Suprapubic skin (tissue), 3 donors: Measurements from ENCODE around the gene ZFHX2.

Experiments
- POLR2A ChIP-seq, 2 donors: fragments of 450-650 bp; IDR thresholded peaks; one replicate each; pipeline ENCODE4 v1.6.1; 2017; ENCODE audit warnings: antibody characterized with exemption in 2 of 2, mild to moderate bottlenecking in 2 of 2, moderate library complexity in 2 of 2
- TF ChIP-seq, protein P1 (sequence below), 2 donors: fragments of 200-600 bp in 1 of 2; fragments of 450-650 bp in 1 of 2; sonication (generic) in 1 of 2; IDR thresholded peaks; one replicate each; pipeline ENCODE4 v1.5.1; 2016 to 2019; ENCODE audit warnings: antibody characterized with exemption in 2 of 2, mild to moderate bottlenecking in 1 of 2, moderate library complexity in 1 of 2

DNA sequence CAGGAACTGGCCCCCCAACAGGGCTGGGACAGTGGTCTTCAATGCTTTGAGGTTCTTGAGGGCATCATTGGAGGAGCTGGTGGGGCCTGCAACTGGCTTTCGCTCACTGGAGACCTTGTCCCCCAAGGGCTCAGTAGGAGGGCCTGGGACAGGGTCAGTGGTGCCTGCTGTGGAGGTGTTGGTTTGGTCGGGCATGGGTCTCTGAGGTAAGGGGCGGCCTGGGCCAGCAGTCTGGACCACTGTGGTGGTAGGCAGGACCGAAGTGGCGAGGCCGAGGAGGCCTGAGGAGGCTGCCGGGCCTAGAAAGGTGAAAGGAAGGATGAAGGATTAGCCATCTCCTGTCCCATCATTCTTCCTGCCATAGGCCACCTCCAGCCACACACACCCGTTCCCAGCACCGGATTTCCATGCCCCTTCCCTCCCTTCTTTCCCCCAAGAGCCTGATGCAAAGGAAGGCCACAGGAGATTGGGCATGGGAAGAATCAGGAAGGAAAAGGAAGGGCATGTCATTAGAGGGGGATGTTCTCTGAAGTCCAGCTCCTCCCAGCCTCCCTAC is 28.8 kb downstream of the ZFHX2 start:
- TF ChIP-seq, protein P1, sequence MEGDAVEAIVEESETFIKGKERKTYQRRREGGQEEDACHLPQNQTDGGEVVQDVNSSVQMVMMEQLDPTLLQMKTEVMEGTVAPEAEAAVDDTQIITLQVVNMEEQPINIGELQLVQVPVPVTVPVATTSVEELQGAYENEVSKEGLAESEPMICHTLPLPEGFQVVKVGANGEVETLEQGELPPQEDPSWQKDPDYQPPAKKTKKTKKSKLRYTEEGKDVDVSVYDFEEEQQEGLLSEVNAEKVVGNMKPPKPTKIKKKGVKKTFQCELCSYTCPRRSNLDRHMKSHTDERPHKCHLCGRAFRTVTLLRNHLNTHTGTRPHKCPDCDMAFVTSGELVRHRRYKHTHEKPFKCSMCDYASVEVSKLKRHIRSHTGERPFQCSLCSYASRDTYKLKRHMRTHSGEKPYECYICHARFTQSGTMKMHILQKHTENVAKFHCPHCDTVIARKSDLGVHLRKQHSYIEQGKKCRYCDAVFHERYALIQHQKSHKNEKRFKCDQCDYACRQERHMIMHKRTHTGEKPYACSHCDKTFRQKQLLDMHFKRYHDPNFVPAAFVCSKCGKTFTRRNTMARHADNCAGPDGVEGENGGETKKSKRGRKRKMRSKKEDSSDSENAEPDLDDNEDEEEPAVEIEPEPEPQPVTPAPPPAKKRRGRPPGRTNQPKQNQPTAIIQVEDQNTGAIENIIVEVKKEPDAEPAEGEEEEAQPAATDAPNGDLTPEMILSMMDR (IDR thresholded peaks at IDR 0.05) = no peak
- no peak for TF ChIP-seq POLR2A (IDR thresholded peaks at IDR 0.05)
